Measurements from ENCODE around the gene TMEM88. TPM values are rescaled to one million over a fixed set of nuclear protein-coding genes. Genes with fewer than 3 reads are reported as not detected.

TMEM88 gene
- total and polyA plus RNA-seq, 2 of the 13 experiments (the other 11 are each of a cell fraction or from before 2014, with no cell fraction given): 0.31 to 0.66 TPM

DNA sequence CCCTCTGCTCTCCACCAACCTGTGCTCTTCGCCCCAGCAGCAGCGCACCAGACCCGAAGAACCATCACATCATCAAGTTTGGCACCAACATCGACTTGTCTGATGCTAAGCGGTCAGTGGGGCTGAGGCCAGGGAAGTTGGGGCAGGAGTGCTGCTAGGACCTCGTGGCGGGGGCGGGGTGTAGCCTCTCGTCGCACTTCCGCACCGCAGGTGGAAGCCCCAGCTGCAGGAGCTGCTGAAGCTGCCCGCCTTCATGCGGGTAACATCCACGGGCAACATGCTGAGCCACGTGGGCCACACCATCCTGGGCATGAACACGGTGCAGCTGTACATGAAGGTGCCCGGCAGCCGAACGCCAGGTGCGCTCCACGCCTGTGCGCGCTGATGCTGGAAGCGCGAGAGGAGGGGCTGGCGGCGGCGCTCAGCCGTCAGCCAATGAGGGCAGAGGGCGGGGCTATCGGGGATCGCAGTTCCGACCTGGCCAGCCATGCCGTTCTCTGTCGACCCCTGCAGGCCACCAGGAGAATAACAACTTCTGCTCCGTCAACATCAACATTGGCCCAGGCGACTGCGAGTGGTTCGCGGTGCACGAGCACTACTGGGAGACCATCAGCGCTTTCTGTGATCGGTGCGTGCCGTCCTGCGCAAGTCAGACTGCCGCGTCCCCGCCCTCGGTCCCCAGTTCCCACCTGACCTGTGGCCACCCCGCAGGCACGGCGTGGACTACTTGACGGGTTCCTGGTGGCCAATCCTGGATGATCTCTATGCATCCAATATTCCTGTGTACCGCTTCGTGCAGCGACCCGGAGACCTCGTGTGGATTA lies 3.2 kb upstream of the TMEM88 start (continued):
- TF ChIP-seq ZNF615 (CRISPR knock-in tag; IDR thresholded peaks at IDR 0.05; ENCODE audit: borderline replicate concordance) (no peak), ZNF772 (CRISPR knock-in tag; IDR thresholded peaks at IDR 0.05) (no peak), ZNF720 (CRISPR knock-in tag; IDR thresholded peaks at IDR 0.05) (no peak), FOXK1 (CRISPR knock-in tag; IDR thresholded peaks at IDR 0.05; ENCODE audit: borderline replicate concordance, low read depth) (peak; percentile 64; the same call in 1 of the 2 replicates), THAP11 (CRISPR knock-in tag; IDR thresholded peaks at IDR 0.05) (peak; percentile 69), ZNF781 (CRISPR knock-in tag; IDR thresholded peaks at IDR 0.05; ENCODE audit: borderline replicate concordance, not compliant biosample characterization) (no peak), KDM2A (CRISPR knock-in tag; IDR thresholded peaks at IDR 0.05; ENCODE audit: borderline replicate concordance, low read depth) (peak; percentile 88), ZNF383 (CRISPR knock-in tag; IDR thresholded peaks at IDR 0.05; ENCODE audit: borderline replicate concordance) (no peak), ETV5 (CRISPR knock-in tag; IDR thresholded peaks at IDR 0.05; ENCODE audit: borderline replicate concordance) (peak; percentile 48; the same call in 1 of the 2 replicates), ZNF264 (CRISPR knock-in tag; IDR thresholded peaks at IDR 0.05) (no peak), GTF3A (CRISPR knock-in tag; conservative IDR thresholded peaks at IDR 0.05) (no peak), ATF1 (CRISPR knock-in tag; IDR thresholded peaks at IDR 0.05) (no peak), RBM39 (IDR thresholded peaks at IDR 0.05; ENCODE audit: low read depth, low read length, poor library complexity, severe bottlenecking) (peak; percentile 59), ZNF484 (CRISPR knock-in tag; IDR thresholded peaks at IDR 0.05; ENCODE audit: borderline replicate concordance, low read depth) (no peak), JARID2 (CRISPR knock-in tag; IDR thresholded peaks at IDR 0.05; ENCODE audit: insufficient replicate concordance) (no peak)
- TF ChIP-seq, protein P1, sequence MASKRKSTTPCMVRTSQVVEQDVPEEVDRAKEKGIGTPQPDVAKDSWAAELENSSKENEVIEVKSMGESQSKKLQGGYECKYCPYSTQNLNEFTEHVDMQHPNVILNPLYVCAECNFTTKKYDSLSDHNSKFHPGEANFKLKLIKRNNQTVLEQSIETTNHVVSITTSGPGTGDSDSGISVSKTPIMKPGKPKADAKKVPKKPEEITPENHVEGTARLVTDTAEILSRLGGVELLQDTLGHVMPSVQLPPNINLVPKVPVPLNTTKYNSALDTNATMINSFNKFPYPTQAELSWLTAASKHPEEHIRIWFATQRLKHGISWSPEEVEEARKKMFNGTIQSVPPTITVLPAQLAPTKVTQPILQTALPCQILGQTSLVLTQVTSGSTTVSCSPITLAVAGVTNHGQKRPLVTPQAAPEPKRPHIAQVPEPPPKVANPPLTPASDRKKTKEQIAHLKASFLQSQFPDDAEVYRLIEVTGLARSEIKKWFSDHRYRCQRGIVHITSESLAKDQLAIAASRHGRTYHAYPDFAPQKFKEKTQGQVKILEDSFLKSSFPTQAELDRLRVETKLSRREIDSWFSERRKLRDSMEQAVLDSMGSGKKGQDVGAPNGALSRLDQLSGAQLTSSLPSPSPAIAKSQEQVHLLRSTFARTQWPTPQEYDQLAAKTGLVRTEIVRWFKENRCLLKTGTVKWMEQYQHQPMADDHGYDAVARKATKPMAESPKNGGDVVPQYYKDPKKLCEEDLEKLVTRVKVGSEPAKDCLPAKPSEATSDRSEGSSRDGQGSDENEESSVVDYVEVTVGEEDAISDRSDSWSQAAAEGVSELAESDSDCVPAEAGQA (IDR thresholded peaks at IDR 0.05; ENCODE audit: low read depth): peak; percentile 54; the same call in 1 of the 2 replicates
- TF ChIP-seq, protein P1 (CRISPR knock-in tag; IDR thresholded peaks at IDR 0.05; ENCODE audit: borderline replicate concordance): no peak
- TF ChIP-seq, protein P2, sequence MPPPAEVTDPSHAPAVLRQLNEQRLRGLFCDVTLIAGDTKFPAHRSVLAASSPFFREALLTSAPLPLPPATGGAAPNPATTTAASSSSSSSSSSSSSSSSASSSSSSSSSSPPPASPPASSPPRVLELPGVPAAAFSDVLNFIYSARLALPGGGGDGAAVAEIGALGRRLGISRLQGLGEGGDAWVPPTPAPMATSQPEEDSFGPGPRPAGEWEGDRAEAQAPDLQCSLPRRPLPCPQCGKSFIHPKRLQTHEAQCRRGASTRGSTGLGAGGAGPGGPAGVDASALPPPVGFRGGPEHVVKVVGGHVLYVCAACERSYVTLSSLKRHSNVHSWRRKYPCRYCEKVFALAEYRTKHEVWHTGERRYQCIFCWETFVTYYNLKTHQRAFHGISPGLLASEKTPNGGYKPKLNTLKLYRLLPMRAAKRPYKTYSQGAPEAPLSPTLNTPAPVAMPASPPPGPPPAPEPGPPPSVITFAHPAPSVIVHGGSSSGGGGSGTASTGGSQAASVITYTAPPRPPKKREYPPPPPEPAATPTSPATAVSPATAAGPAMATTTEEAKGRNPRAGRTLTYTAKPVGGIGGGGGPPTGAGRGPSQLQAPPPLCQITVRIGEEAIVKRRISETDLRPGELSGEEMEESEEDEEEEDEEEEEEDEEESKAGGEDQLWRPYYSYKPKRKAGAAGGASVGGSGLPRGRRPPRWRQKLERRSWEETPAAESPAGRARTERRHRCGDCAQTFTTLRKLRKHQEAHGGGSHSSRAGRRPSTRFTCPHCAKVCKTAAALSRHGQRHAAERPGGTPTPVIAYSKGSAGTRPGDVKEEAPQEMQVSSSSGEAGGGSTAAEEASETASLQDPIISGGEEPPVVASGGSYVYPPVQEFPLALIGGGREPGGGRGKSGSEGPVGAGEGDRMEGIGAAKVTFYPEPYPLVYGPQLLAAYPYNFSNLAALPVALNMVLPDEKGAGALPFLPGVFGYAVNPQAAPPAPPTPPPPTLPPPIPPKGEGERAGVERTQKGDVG (CRISPR knock-in tag; IDR thresholded peaks at IDR 0.05; ENCODE audit: borderline replicate concordance): peak; percentile 74; the same call in 1 of the 2 replicates

Data from HepG2 (cell line).